ENCODE measurements around the gene EML4. TPM values are rescaled to one million over a fixed set of nuclear protein-coding genes. Genes with fewer than 3 reads are reported as not detected.

Gene EML4
- polyA plus RNA-seq, 1 experiment, result 81.0 TPM

GRCh38 chr2:42227491-42227890 is 58.3 kb downstream of the EML4 start:
- no peaks in the 10 kb centered on the region for H3K9me3 ChIP-seq (ENCODE audit: control insufficient read depth, insufficient read depth, low read length)
- DNase-seq (ENCODE audit: low read depth, low spot score), result no peak
- H3K27ac ChIP-seq (ENCODE audit: low read depth, low read length), result no peak overlapping the region
- H3K27me3 ChIP-seq (ENCODE audit: control insufficient read depth, insufficient read depth, low read length), result no peaks in the 10 kb centered on the region
- TF ChIP-seq CTCF (IDR thresholded peaks at IDR 0.05; ENCODE audit: low read depth, low read length), result no peak
- ChIA-PET CTCF (interaction anchor here (0.7 kb wide), 1 partner anchor 31 kb away, joined by 3 read pairs; no protein-coding TSS in a partner anchor), POLR2A (interaction anchor here (0.7 to 1.1 kb wide), 2 partner anchors 29 to 37 kb away, joined by 3 to 5 read pairs; no protein-coding TSS in a partner anchor)
- no peak overlapping the region for H3K4me3 ChIP-seq (ENCODE audit: low read depth, low read length)

GRCh38 chr2:42228101-42228500 is 58.9 kb downstream of the EML4 start:
- POLR2A ChIA-PET, result interaction anchor here (1.1 kb wide), 1 partner anchor 29 kb away, joined by 3 read pairs; no protein-coding TSS in a partner anchor
- CTCF ChIA-PET, result interaction anchor here (0.7 to 2.1 kb wide), 2 partner anchors 31 to 375 kb away, joined by 3 to 6 read pairs; no protein-coding TSS in a partner anchor

GRCh38 chr2:42229949-42230348 is 60.8 kb downstream of the EML4 start:
- H3K4me3 ChIP-seq (ENCODE audit: low read depth, low read length), result no peak overlapping the region
- no peaks in the 10 kb centered on the region for H3K9me3 ChIP-seq (ENCODE audit: control insufficient read depth, insufficient read depth, low read length)
- no peaks in the 10 kb centered on the region for H3K27me3 ChIP-seq (ENCODE audit: control insufficient read depth, insufficient read depth, low read length)
- TF ChIP-seq CTCF (IDR thresholded peaks at IDR 0.05; ENCODE audit: low read depth, low read length), result no peak
- no peak overlapping the region for H3K27ac ChIP-seq (ENCODE audit: low read depth, low read length)
- ChIA-PET CTCF (interaction anchor here (0.7 to 2.1 kb wide), 3 partner anchors 21 to 377 kb away, joined by 4 to 7 read pairs (median 6); no protein-coding TSS in a partner anchor), POLR2A (no interaction called here)
- DNase-seq (ENCODE audit: low read depth, low spot score), result no peak

More at GRCh38 chr2:42228101-42228500, 58.9 kb downstream of the EML4 start:
- no peak for DNase-seq (ENCODE audit: low read depth, low spot score)
- H3K27me3 ChIP-seq (ENCODE audit: control insufficient read depth, insufficient read depth, low read length), result no peaks in the 10 kb centered on the region
- no peak overlapping the region for H3K27ac ChIP-seq (ENCODE audit: low read depth, low read length)
- H3K9me3 ChIP-seq (ENCODE audit: control insufficient read depth, insufficient read depth, low read length), result no peaks in the 10 kb centered on the region
- no peak overlapping the region for H3K4me3 ChIP-seq (ENCODE audit: low read depth, low read length)
- no peak for TF ChIP-seq CTCF (IDR thresholded peaks at IDR 0.05; ENCODE audit: low read depth, low read length)

- TF ChIP-seq CTCF (IDR thresholded peaks at IDR 0.05; ENCODE audit: low read depth, low read length), result no peak
- Histone ChIP-seq H3K27ac (ENCODE audit: low read depth, low read length) (no peak overlapping the region), H3K9me3 (ENCODE audit: control insufficient read depth, insufficient read depth, low read length) (no peaks in the 10 kb centered on the region), H3K27me3 (ENCODE audit: control insufficient read depth, insufficient read depth, low read length) (no peaks in the 10 kb centered on the region), H3K4me3 (ENCODE audit: low read depth, low read length) (no peak overlapping the region)
- DNase-seq (ENCODE audit: low read depth, low spot score), result no peak
- POLR2A ChIA-PET, result no interaction called here
- CTCF ChIA-PET, result no interaction called here
Observed at GRCh38 chr2:42230891-42231290, 61.7 kb downstream of the EML4 start.

GRCh38 chr2:42232024-42232423 is 62.9 kb downstream of the EML4 start:
- Histone ChIP-seq H3K27ac (ENCODE audit: low read depth, low read length) (no peak overlapping the region), H3K9me3 (ENCODE audit: control insufficient read depth, insufficient read depth, low read length) (no peaks in the 10 kb centered on the region), H3K4me3 (ENCODE audit: low read depth, low read length) (no peak overlapping the region), H3K27me3 (ENCODE audit: control insufficient read depth, insufficient read depth, low read length) (no peaks in the 10 kb centered on the region)
- TF ChIP-seq CTCF (IDR thresholded peaks at IDR 0.05; ENCODE audit: low read depth, low read length), result no peak
- DNase-seq (ENCODE audit: low read depth, low spot score), result no peak
- ChIA-PET POLR2A (no interaction called here), CTCF (no interaction called here)
